Fibroblast of the aortic adventitia (primary cell): ENCODE results near the gene SPATC1L. TPM values are rescaled to one million over a fixed set of nuclear protein-coding genes. Genes with fewer than 3 reads are reported as not detected.
"Not testable (repeated sequence)": the region's sequence is repeated elsewhere in the genome, so short reads cannot be mapped to it uniquely, and the experiment has no call there.

ENCODE experiments used
- DNase-seq: peaks from one replicate; pipeline ENCODE4 v3.0.0-alpha.2; 2010; ENCODE audit warnings: low read depth
- H3K4me3 ChIP-seq: 2 replicates; pipeline ENCODE4 v1.5.1; 2011; ENCODE audit warnings: low read depth, mild to moderate bottlenecking, control low read depth, low read length, moderate library complexity
- CTCF ChIP-seq: IDR thresholded peaks from 2 replicates; pipeline ENCODE4 v1.5.1; 2011; ENCODE audit warnings: mild to moderate bottlenecking, low read length, control low read depth, inconsistent platforms; ENCODE audit not compliant: insufficient read depth
- total RNA-seq: library from RNA; depleted of rRNA; stranded (reverse); fragments of >200 nt; gene quantifications from 2 replicates; pipeline ENCODE4 v1.2.3, GENCODE V29; 2012; ENCODE audit warnings: low replicate concordance

The SPATC1L gene
- total RNA-seq, 1 donor, result 9.4 TPM

GRCh38 chr21:46205766-46206162 is 21.5 kb upstream of the SPATC1L start:
- H3K4me3 ChIP-seq, result no peak overlapping the region
- TF ChIP-seq CTCF, result no peak
- DNase-seq, result no peak

GRCh38 chr21:46205166-46205565 is 20.9 kb upstream of the SPATC1L start:
- H3K4me3 ChIP-seq, result no peak overlapping the region
- no peak for DNase-seq
- no peak for TF ChIP-seq CTCF

GRCh38 chr21:46203203-46203600 is 18.9 kb upstream of the SPATC1L start:
- no peak overlapping the region for H3K4me3 ChIP-seq
- DNase-seq, result no peak
- no peak for TF ChIP-seq CTCF

- H3K4me3 ChIP-seq, result no peak overlapping the region
- no peak for DNase-seq
- TF ChIP-seq CTCF, result no peak
Observed at GRCh38 chr21:46202592-46203202, 18.4 kb upstream of the SPATC1L start.

- H3K4me3 ChIP-seq, DNase-seq: not testable (repeated sequence)
Observed at GRCh38 chr21:46200877-46201803, 16.9 kb upstream of the SPATC1L start.

GRCh38 chr21:46199436-46200373 is 15.4 kb upstream of the SPATC1L start:
- no peak for TF ChIP-seq CTCF
- no peak overlapping the region for H3K4me3 ChIP-seq
- DNase-seq, result no peak

GRCh38 chr21:46196733-46197132 is 12.5 kb upstream of the SPATC1L start:
- no peak overlapping the region for H3K4me3 ChIP-seq
- no peak for DNase-seq
- TF ChIP-seq CTCF, result no peak
